ENCODE results near the gene TMEM106B. TPM values are rescaled to one million over a fixed set of nuclear protein-coding genes. Genes with fewer than 3 reads are reported as not detected.

TMEM106B gene
- total and polyA plus RNA-seq, 2 donors (not counting 3 experiments of a cell fraction or from before 2014, with no cell fraction given): 13.7 to 23.1 TPM

DNA sequence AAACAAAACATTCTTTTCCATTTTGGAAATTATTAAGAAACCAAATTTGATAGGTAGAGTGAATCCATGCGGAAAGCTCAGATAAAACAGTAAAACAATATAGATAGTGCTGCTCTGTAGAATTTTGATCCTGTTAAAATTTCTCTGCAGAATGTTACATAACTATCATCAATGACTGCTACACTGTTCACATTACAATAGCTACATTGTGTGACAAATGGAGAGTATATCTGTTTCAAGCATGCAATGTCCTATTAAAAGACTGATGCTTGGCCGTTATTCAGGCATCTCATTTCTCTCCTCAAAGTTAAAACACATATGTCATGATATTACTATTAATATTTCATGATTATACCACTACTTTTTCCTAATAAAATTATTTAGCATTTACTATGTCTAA, 14.7 kb upstream of the TMEM106B start:
- no peak overlapping the region for H3K27ac ChIP-seq (ENCODE audit: insufficient read depth, low read depth, low read length)
- no peaks in the 10 kb centered on the region for H3K79me2 ChIP-seq (ENCODE audit: control insufficient read depth, insufficient read depth, low read length)
- TF ChIP-seq FOS (IDR thresholded peaks at IDR 0.05; ENCODE audit: borderline replicate concordance, insufficient read depth, low read length): no peak
- TF ChIP-seq, protein P1, sequence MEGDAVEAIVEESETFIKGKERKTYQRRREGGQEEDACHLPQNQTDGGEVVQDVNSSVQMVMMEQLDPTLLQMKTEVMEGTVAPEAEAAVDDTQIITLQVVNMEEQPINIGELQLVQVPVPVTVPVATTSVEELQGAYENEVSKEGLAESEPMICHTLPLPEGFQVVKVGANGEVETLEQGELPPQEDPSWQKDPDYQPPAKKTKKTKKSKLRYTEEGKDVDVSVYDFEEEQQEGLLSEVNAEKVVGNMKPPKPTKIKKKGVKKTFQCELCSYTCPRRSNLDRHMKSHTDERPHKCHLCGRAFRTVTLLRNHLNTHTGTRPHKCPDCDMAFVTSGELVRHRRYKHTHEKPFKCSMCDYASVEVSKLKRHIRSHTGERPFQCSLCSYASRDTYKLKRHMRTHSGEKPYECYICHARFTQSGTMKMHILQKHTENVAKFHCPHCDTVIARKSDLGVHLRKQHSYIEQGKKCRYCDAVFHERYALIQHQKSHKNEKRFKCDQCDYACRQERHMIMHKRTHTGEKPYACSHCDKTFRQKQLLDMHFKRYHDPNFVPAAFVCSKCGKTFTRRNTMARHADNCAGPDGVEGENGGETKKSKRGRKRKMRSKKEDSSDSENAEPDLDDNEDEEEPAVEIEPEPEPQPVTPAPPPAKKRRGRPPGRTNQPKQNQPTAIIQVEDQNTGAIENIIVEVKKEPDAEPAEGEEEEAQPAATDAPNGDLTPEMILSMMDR (IDR thresholded peaks at IDR 0.05; ENCODE audit: extremely low read depth in 1 of 2, insufficient read depth in 1 of 2, low read depth in 1 of 2, low read length in 2 of 2): no peak
- no peak for TF ChIP-seq POLR2AphosphoS5 (IDR thresholded peaks at IDR 0.05; ENCODE audit: insufficient read depth, low read depth, low read length)
- TF ChIP-seq, protein P2, sequence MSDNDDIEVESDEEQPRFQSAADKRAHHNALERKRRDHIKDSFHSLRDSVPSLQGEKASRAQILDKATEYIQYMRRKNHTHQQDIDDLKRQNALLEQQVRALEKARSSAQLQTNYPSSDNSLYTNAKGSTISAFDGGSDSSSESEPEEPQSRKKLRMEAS (IDR thresholded peaks at IDR 0.05; ENCODE audit: insufficient read depth, insufficient read length): no peak
- no peak for TF ChIP-seq MYC (IDR thresholded peaks at IDR 0.05; ENCODE audit: low read depth, low read length)
- TF ChIP-seq POLR2A (IDR thresholded peaks at IDR 0.05; ENCODE audit: low read depth, low read length): no peak
- TF ChIP-seq GATA2 (IDR thresholded peaks at IDR 0.05; ENCODE audit: insufficient read depth, insufficient read length, low read depth, low read length): no peak
- TF ChIP-seq EZH2 (IDR thresholded peaks at IDR 0.05; ENCODE audit: borderline replicate concordance, low read depth, low read length, severe bottlenecking): no peak
- TF ChIP-seq JUN (IDR thresholded peaks at IDR 0.05; ENCODE audit: borderline replicate concordance, insufficient read depth, insufficient read length, low read depth): no peak
- H3K36me3 ChIP-seq (ENCODE audit: control insufficient read depth in 2 of 2, extremely low read depth in 1 of 2, insufficient read depth in 2 of 2, low read length in 2 of 2): no peaks in the 10 kb centered on the region
- no peaks in the 10 kb centered on the region for H3K4me1 ChIP-seq (ENCODE audit: control insufficient read depth, extremely low read depth, insufficient read depth, low read length)
- H3K9ac ChIP-seq (replicated peaks; ENCODE audit: extremely low read depth, insufficient read depth, low read length): no peak overlapping the region
- no peaks in the 10 kb centered on the region for H3K9me3 ChIP-seq (replicated peaks; ENCODE audit: control insufficient read depth, insufficient read depth, low read length)
- POLR2A ChIA-PET: no interaction called here
- CTCF ChIA-PET: no interaction called here
- H3K4me3 ChIP-seq (replicated peaks in 1 of 3; ENCODE audit: insufficient read depth in 1 of 3, low read depth in 1 of 3, low read length in 3 of 3): no peak overlapping the region
- BruUV-seq (replicated peaks): no TSS peak
- no peak overlapping the region for H2AFZ ChIP-seq (ENCODE audit: low read depth, low read length)
- peaks cover 3 to 4% of the 10 kb centered on the region in 2 experiments for H3K27me3 ChIP-seq (ENCODE audit: control insufficient read depth in 2 of 2, insufficient read depth in 2 of 2, low read length in 2 of 2)
- no peaks in the 10 kb centered on the region for H3K9me1 ChIP-seq (replicated peaks; ENCODE audit: control insufficient read depth, extremely low read depth, insufficient read depth, low read length)
- intact Hi-C loops (cut with micrococcal nuclease): no loop called here
- no peak overlapping the region for H3K4me2 ChIP-seq (ENCODE audit: insufficient read depth, low read length)
- FAIRE-seq (no peak), DNase-seq (ENCODE audit: low read depth, low spot score) (no peak)
- no peaks in the 10 kb centered on the region for H4K20me1 ChIP-seq (replicated peaks; ENCODE audit: control insufficient read depth, extremely low read depth, insufficient read depth, low read length)
- dilution Hi-C loops (cut with MboI; ENCODE audit: extremely low pct_ligation_motif_present, low sequenced_read_pairs): no loop called here

Data from endothelial cell of umbilical vein (primary cell).